WTC11 (cell line): Measurements from ENCODE around the gene EIF4G3.

Source experiments
- IRF2 ChIP-seq: sonication (generic); formaldehyde crosslinking; IDR thresholded peaks from 2 replicates; pipeline ENCODE4 v1.8.0; 2022; ENCODE audit warnings: low read depth, missing genetic modification reagents, borderline replicate concordance
- MYBL2 ChIP-seq: sonication (generic); formaldehyde crosslinking; IDR thresholded peaks from 2 replicates; pipeline ENCODE4 v1.8.1; 2023; ENCODE audit warnings: mild to moderate bottlenecking, moderate library complexity, missing genetic modification reagents
- NFYB ChIP-seq: sonication (generic); formaldehyde crosslinking; conservative IDR thresholded peaks from 2 replicates; pipeline ENCODE4 v1.8.0; 2022; ENCODE audit warnings: low read depth, missing genetic modification reagents
- TP53 ChIP-seq: sonication (generic); formaldehyde crosslinking; IDR thresholded peaks from 2 replicates; pipeline ENCODE4 v1.8.1; 2023; ENCODE audit warnings: mild to moderate bottlenecking, missing genetic modification reagents
- USF2 ChIP-seq: sonication (generic); formaldehyde crosslinking; IDR thresholded peaks from 2 replicates; pipeline ENCODE4 v1.8.1; 2023; ENCODE audit warnings: mild to moderate bottlenecking, missing genetic modification reagents, moderate library complexity
- ZNF219 ChIP-seq: sonication (generic); formaldehyde crosslinking; IDR thresholded peaks from 2 replicates; pipeline ENCODE4 v1.8.0; 2023; ENCODE audit warnings: missing genetic modification reagents, mild to moderate bottlenecking, borderline replicate concordance
- ZNF423 ChIP-seq: fragments of 250-450 bp; sonication (Bioruptor Pico); IDR thresholded peaks from 2 replicates; pipeline ENCODE4 v2.1.2; 2022; ENCODE audit warnings: mild to moderate bottlenecking, moderate library complexity
- TF ChIP-seq, protein P1 (sequence below): sonication (generic); formaldehyde crosslinking; conservative IDR thresholded peaks from 2 replicates; pipeline ENCODE4 v1.8.1; 2022; ENCODE audit warnings: mild to moderate bottlenecking, missing genetic modification reagents
- TF ChIP-seq, protein P2 (sequence below): fragments of 200-600 bp; IDR thresholded peaks from 2 replicates; pipeline ENCODE4 v1.8.0; 2022; ENCODE audit warnings: antibody characterized with exemption
- TF ChIP-seq, protein P3 (sequence below): sonication (generic); formaldehyde crosslinking; IDR thresholded peaks from 2 replicates; pipeline ENCODE4 v1.8.0; 2023; ENCODE audit warnings: missing genetic modification reagents
- TF ChIP-seq, protein P4 (sequence below): sonication (generic); formaldehyde crosslinking; conservative IDR thresholded peaks from 2 replicates; pipeline ENCODE4 v1.8.1; 2023; ENCODE audit warnings: mild to moderate bottlenecking, low read depth, missing genetic modification reagents, moderate library complexity
- TF ChIP-seq, protein P5 (sequence below): sonication (generic); formaldehyde crosslinking; IDR thresholded peaks from 2 replicates; pipeline ENCODE4 v1.8.1; 2023; ENCODE audit warnings: mild to moderate bottlenecking, missing genetic modification reagents, borderline replicate concordance

- TF ChIP-seq ZNF219 (CRISPR knock-in tag) (no peak), TP53 (CRISPR knock-in tag) (no peak), MYBL2 (CRISPR knock-in tag) (no peak), NFYB (no peak), USF2 (no peak), ZNF423 (CRISPR knock-in tag) (no peak), IRF2 (no peak)
- TF ChIP-seq, protein P1, sequence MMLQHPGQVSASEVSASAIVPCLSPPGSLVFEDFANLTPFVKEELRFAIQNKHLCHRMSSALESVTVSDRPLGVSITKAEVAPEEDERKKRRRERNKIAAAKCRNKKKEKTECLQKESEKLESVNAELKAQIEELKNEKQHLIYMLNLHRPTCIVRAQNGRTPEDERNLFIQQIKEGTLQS (CRISPR knock-in tag), result no peak
- TF ChIP-seq, protein P2, sequence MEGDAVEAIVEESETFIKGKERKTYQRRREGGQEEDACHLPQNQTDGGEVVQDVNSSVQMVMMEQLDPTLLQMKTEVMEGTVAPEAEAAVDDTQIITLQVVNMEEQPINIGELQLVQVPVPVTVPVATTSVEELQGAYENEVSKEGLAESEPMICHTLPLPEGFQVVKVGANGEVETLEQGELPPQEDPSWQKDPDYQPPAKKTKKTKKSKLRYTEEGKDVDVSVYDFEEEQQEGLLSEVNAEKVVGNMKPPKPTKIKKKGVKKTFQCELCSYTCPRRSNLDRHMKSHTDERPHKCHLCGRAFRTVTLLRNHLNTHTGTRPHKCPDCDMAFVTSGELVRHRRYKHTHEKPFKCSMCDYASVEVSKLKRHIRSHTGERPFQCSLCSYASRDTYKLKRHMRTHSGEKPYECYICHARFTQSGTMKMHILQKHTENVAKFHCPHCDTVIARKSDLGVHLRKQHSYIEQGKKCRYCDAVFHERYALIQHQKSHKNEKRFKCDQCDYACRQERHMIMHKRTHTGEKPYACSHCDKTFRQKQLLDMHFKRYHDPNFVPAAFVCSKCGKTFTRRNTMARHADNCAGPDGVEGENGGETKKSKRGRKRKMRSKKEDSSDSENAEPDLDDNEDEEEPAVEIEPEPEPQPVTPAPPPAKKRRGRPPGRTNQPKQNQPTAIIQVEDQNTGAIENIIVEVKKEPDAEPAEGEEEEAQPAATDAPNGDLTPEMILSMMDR, result no peak
- TF ChIP-seq, protein P3, sequence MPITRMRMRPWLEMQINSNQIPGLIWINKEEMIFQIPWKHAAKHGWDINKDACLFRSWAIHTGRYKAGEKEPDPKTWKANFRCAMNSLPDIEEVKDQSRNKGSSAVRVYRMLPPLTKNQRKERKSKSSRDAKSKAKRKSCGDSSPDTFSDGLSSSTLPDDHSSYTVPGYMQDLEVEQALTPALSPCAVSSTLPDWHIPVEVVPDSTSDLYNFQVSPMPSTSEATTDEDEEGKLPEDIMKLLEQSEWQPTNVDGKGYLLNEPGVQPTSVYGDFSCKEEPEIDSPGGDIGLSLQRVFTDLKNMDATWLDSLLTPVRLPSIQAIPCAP, result no peak
- TF ChIP-seq, protein P4, sequence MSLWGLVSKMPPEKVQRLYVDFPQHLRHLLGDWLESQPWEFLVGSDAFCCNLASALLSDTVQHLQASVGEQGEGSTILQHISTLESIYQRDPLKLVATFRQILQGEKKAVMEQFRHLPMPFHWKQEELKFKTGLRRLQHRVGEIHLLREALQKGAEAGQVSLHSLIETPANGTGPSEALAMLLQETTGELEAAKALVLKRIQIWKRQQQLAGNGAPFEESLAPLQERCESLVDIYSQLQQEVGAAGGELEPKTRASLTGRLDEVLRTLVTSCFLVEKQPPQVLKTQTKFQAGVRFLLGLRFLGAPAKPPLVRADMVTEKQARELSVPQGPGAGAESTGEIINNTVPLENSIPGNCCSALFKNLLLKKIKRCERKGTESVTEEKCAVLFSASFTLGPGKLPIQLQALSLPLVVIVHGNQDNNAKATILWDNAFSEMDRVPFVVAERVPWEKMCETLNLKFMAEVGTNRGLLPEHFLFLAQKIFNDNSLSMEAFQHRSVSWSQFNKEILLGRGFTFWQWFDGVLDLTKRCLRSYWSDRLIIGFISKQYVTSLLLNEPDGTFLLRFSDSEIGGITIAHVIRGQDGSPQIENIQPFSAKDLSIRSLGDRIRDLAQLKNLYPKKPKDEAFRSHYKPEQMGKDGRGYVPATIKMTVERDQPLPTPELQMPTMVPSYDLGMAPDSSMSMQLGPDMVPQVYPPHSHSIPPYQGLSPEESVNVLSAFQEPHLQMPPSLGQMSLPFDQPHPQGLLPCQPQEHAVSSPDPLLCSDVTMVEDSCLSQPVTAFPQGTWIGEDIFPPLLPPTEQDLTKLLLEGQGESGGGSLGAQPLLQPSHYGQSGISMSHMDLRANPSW, result no peak
- TF ChIP-seq, protein P5, sequence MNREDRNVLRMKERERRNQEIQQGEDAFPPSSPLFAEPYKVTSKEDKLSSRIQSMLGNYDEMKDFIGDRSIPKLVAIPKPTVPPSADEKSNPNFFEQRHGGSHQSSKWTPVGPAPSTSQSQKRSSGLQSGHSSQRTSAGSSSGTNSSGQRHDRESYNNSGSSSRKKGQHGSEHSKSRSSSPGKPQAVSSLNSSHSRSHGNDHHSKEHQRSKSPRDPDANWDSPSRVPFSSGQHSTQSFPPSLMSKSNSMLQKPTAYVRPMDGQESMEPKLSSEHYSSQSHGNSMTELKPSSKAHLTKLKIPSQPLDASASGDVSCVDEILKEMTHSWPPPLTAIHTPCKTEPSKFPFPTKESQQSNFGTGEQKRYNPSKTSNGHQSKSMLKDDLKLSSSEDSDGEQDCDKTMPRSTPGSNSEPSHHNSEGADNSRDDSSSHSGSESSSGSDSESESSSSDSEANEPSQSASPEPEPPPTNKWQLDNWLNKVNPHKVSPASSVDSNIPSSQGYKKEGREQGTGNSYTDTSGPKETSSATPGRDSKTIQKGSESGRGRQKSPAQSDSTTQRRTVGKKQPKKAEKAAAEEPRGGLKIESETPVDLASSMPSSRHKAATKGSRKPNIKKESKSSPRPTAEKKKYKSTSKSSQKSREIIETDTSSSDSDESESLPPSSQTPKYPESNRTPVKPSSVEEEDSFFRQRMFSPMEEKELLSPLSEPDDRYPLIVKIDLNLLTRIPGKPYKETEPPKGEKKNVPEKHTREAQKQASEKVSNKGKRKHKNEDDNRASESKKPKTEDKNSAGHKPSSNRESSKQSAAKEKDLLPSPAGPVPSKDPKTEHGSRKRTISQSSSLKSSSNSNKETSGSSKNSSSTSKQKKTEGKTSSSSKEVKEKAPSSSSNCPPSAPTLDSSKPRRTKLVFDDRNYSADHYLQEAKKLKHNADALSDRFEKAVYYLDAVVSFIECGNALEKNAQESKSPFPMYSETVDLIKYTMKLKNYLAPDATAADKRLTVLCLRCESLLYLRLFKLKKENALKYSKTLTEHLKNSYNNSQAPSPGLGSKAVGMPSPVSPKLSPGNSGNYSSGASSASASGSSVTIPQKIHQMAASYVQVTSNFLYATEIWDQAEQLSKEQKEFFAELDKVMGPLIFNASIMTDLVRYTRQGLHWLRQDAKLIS (CRISPR knock-in tag), result no peak
Measured at GRCh38 chr1:21048462-21048861, 128.2 kb downstream of the EIF4G3 start.
